GM21619 (cell line): ENCODE data around the gene MFAP4.

ENCODE experiments used
- ATAC-seq: cut with Tn5 transposase; IDR thresholded peaks from one replicate; pipeline ENCODE4 v1.9.1; 2021; ENCODE audit not compliant: unreplicated experiment

MFAP4 gene

DNA sequence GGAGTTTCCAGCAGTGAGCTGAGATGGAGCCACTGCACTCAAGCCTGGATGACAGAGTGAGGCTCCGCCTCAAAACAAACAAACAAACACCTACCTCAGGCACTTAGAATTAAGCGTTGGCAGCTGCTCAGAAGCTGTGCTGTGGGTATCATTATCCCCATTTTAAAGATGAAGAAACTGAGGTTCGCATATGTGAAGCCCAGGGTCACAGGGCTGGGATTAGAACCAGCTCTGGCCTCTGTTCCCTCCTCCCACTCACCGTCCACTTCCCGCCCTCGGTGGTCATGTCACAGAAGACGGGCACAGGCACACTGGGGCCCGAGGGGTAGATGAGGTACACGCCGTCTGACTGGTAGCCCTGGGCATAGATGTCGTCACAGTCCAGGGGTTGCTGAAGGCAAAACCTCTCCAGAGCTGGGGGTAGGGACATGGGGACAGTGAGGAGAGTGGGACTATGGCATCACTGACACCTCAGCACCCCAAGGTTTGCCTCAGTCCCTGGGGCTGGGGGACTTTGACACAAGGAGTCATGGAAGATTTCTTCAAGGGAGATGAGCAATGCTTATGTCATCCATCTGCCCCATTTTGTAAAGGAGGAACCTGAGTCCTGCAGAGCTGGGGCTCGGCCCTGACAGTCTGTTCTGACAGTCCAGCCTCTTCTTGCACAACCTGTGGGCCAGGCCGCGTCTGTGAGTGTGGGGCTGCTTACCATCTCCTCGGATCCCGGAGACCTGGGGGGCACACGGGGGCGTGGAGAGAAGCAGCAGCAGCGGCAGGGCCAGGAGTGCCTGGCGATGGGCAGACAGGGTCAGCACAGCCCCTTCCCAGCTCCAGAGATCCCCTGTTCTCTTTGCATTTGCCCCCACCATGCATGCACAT lies 700 bp downstream of the MFAP4 start:
- no peak for ATAC-seq

DNA sequence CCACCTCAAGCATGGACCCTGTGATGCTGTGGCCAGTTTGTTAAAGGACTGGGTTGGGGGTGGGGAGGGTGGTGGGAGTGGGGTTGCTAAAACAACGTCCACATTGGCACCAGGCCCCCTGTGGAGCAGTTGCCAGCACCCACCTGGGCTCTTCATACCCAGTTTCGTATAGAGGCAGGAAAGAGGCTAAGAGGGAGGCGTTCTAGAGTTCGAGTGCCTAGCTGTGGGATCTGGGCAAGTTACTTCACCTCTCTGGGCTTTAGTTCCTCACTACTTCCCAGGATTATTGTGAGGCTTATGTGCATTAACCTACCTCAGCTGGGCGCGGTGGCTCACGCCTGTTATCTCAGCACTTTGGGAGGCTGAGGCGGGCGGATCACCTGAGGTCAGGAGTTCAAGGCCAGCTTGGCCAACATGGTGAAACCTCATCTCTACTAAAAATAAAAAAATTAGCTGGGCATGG lies 1.4 kb downstream of the MFAP4 start:
- no peak for ATAC-seq

GRCh38 chr17:19384723-19385391 lies 2.1 kb downstream of the MFAP4 start:
- no peak for ATAC-seq

GRCh38 chr17:19383681-19384470 lies 3.1 kb downstream of the MFAP4 start:
- ATAC-seq, result no peak

- ATAC-seq, result no peak
These were observed 4.2 kb downstream of the MFAP4 start for GRCh38 chr17:19382531-19383444.

- ATAC-seq, result no peak
These were observed 5.1 kb downstream of the MFAP4 start for GRCh38 chr17:19381741-19382444.

- ATAC-seq, result no peak
These were observed 5.6 kb downstream of the MFAP4 start for GRCh38 chr17:19381361-19381740.

DNA sequence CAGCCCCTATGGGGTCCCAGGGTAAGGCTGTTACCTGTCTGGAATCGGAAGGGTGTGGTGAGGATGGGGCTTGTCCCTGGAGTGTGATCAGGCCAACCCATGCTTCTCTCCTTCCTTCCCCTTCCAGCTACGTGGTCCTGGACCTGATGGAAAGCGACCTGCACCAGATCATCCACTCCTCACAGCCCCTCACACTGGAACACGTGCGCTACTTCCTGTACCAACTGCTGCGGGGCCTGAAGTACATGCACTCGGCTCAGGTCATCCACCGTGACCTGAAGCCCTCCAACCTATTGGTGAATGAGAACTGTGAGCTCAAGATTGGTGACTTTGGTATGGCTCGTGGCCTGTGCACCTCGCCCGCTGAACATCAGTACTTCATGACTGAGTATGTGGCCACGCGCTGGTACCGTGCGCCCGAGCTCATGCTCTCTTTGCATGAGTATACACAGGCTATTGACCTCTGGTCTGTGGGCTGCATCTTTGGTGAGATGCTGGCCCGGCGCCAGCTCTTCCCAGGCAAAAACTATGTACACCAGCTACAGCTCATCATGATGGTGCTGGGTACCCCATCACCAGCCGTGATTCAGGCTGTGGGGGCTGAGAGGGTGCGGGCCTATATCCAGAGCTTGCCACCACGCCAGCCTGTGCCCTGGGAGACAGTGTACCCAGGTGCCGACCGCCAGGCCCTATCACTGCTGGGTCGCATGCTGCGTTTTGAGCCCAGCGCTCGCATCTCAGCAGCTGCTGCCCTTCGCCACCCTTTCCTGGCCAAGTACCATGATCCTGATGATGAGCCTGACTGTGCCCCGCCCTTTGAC lies 6.3 kb downstream of the MFAP4 start:
- ATAC-seq, result no peak

DNA sequence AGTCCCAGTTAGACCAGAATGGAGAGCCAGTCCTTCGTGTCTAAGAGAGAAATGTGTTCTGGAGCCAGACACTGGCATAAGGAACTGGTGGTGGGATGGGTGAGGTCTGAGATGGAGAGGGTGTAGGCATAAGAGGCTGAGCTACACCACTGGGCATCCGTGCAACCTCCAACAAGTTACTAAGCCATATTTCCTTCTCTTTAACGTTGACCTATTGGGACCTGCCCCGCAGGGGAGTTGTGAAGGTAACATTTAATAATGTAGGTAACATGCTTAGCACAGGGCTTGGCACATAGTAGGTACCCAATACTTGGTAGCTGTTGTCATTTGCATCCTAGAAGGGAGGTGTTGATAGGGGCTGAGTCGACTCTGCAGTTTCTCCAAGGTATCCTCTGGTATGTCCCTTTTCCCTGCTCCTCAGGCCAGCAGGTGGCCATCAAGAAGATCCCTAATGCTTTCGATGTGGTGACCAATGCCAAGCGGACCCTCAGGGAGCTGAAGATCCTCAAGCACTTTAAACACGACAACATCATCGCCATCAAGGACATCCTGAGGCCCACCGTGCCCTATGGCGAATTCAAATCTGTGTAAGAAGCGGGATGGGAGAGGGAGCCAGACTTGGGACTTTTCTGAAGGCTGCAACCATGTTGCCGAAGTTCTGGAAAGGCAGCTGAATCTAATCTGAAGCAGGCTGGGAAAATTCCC lies 7.5 kb downstream of the MFAP4 start:
- no peak for ATAC-seq

DNA sequence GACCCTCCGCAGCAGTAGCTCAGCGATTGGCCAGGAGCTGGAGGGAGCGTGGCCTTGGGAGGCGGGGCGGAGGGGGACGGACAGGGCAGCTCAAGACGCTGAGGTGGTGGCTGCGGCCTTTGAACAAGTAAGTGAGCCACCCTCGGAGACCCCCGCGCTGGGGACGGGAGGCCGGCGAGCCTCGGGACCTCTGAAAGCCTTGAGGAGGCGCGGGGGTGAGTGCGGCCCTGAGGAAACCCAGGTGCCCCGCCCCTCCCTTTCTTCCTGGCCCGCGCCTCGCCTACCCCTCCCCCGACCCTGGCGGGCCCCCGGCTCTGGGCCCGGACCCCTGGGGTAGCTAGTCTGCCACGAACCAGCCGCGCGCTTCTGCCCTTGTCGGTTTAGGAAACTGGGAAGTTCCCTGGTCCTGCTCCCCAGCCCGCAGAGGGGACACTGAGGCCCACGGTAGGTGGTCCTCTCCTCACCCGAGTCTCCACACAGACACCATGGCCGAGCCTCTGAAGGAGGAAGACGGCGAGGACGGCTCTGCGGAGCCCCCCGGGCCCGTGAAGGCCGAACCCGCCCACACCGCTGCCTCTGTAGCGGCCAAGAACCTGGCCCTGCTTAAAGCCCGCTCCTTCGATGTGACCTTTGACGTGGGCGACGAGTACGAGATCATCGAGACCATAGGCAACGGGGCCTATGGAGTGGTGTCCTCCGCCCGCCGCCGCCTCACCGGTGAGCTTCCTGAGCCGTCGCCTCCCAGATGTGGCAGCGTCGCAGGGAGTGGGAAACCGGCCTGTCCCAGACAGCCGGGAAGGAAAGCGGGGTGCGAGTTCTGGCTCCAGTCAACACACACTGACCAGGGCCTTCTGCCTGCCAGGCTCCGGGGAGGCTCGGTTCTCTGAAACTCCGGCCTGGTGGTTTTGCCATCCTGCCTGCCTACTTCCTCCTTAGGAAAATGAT lies 8.3 kb downstream of the MFAP4 start, which contains the start of gene MAPK7:
MAPK7 (plus strand) TSS at position 83 of the 945 bp plus-strand sequence; CDS start at position 486, 403 bp downstream.
- peak; percentile 12 for ATAC-seq

DNA sequence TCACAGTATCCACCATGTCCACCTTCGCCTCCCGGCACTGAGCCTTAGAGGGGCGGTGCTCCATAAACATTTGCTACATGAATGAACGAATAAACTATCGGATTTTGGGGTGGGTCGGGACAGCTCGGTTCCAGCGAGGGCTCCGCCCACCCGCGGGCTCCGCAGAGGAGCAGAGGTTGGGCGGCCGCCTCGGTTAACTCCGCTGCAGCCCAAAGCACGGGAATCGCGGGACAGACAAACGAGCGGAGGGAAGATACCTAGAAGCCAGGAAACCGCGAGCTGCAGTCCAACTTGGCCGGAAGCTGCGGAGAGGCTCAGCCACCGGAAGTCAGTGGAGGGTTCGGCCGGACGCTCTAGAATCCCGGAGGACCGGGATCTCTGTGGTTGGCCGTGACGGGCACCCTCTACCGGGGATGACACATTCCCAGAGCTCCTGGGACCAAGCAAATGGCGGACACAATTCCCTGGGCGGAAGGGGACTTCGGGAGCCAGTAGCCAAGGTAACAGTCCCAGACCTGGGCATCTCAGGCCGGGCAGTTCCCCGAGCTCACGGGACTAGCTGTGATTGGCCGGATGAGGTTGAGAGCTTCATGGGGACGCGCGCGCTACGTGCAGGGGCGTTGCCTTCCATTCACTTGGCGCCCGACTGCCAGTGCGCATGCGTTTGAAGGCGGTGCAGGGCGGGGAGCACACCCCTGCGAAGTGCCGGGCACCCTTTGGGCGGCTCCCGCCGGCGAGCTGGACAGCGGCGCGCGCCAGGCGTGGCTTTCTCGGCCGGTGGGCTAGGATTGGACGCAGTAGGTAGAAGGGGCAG lies 9.2 kb downstream of the MFAP4 start:
- ATAC-seq, result peak; percentile 90

DNA sequence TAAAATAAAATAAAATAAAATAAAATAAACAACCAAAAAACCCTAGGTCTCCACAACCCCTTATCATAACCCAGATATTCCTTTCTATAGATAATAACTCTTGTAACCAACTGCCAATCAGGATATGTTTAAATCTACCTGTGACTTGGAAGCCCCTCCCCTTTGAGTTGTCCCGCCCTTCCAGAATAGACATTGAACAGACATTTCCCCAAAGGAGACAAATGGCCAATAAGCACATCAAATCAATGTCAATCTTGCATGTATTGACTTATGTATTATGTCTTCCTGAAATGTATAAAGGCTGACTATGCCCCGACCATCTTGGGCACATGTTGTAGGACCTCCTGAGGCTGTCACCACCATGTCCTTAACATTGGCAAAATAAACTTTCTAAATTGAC lies 10.2 kb downstream of the MFAP4 start:
- ATAC-seq, result no peak

DNA sequence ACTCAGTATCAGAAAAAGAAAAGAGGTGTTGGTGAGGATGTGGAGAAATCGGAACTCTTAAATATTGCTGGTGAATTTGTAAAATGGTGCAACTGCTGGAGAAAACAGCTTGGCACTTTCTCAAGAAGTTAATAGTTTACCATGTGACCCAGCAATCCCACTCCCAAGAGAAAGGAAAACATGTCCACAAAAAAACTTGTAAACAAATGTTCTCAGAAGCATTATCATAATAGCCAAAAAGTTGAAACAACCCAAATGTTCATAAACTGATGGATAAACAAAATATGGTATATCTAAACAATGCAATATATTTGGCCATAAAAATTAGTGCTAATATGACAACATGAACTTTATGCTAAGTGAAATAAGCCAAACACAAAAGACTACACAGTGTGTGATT lies 11.3 kb downstream of the MFAP4 start:
- no peak for ATAC-seq

DNA sequence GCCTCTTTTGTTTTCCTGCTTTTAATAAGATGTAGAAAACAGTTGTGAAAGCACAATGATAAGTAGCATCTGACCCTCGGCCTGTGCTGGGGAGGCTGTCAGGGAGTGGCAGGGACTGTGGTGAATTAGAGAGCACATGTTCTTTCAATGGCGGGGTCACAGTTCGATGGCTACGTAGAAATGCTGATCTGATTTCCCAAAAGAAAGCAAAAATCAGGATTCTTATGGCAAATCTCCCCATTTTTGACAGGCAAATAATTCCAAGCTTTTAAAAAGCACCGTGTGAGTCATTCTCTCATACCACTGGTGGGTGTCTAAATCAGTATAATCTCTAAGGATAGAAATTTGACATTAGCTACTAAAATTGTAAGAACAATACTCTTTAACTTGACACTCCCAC lies 12.9 kb downstream of the MFAP4 start:
- ATAC-seq, result no peak

- ATAC-seq, result no peak
These were observed 14.0 kb downstream of the MFAP4 start for GRCh38 chr17:19372866-19373504.

DNA sequence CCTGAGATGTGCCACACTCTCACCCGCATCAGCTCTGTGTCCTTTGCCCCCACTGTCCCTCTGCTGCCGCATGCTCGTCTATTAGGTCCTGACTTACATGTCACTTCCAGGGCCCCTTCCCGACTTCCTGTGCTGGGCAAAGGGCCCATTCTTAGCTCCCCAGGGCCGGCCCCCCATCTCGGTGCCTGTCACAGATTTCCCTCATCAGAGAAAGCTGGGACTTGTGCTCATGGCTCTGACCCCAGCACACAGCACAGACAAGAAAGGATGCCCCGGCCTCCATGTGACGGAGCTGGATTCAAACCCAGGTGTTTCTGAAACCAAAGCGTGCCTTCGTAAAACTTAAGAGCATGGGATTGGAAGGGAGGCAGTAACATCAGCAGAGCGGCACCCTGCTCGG lies 14.6 kb downstream of the MFAP4 start:
- no peak for ATAC-seq
